HepG2 (cell line): Measurements from ENCODE around the gene GHRL. TPM values are rescaled to one million over a fixed set of nuclear protein-coding genes. Genes with fewer than 3 reads are reported as not detected.

ENCODE experiments used
- CBFB ChIP-seq: sonication (generic); formaldehyde crosslinking; IDR thresholded peaks from 2 replicates; pipeline ENCODE4 v1.4.0; 2020; ENCODE audit warnings: missing genetic modification reagents
- CHD4 ChIP-seq: fragments of 200-600 bp; sonication (generic); IDR thresholded peaks from 2 replicates; pipeline ENCODE4 v1.7.0; 2017; ENCODE audit warnings: mild to moderate bottlenecking, low read length, borderline replicate concordance
- DNMT1 ChIP-seq: sonication (generic); formaldehyde crosslinking; IDR thresholded peaks from 2 replicates; pipeline ENCODE4 v1.5.1; 2020; ENCODE audit warnings: mild to moderate bottlenecking, missing genetic modification reagents
- DR1 ChIP-seq: sonication (generic); formaldehyde crosslinking; IDR thresholded peaks from 2 replicates; pipeline ENCODE4 v1.8.0; 2021; ENCODE audit warnings: mild to moderate bottlenecking, missing genetic modification reagents, inconsistent platforms
- GABPB1 ChIP-seq: IDR thresholded peaks from 2 replicates; pipeline ENCODE4 v1.6.1; 2016; ENCODE audit warnings: mild to moderate bottlenecking, missing genetic modification reagents, moderate library complexity, missing compliant biosample characterization
- HES4 ChIP-seq: sonication (generic); formaldehyde crosslinking; IDR thresholded peaks from 2 replicates; pipeline ENCODE4 v1.9.0; 2021; ENCODE audit warnings: mild to moderate bottlenecking, missing genetic modification reagents, borderline replicate concordance
- HNRNPLL ChIP-seq: fragments of 200-400 bp; formaldehyde crosslinking; IDR thresholded peaks from 2 replicates; pipeline ENCODE4 v1.6.1; 2017; ENCODE audit warnings: mild to moderate bottlenecking, low read depth, low read length; ENCODE audit not compliant: poor library complexity, severe bottlenecking
- KMT2A ChIP-seq: sonication (generic); formaldehyde crosslinking; IDR thresholded peaks from 2 replicates; pipeline ENCODE4 v1.4.0; 2020; ENCODE audit warnings: missing genetic modification reagents
- MIXL1 ChIP-seq: IDR thresholded peaks from 2 replicates; pipeline ENCODE4 v1.6.1; 2016
- MXI1 ChIP-seq: IDR thresholded peaks from 3 replicates; pipeline ENCODE4 v1.6.1; 2012; ENCODE audit warnings: low read depth, low read length, inconsistent platforms, borderline replicate concordance
- NFE2L1 ChIP-seq: sonication (generic); formaldehyde crosslinking; IDR thresholded peaks from 2 replicates; pipeline ENCODE4 v1.4.0; 2020; ENCODE audit warnings: missing genetic modification reagents, mild to moderate bottlenecking, borderline replicate concordance
- SALL2 ChIP-seq: sonication (generic); formaldehyde crosslinking; IDR thresholded peaks from 2 replicates; pipeline ENCODE4 v1.8.1; 2023; ENCODE audit warnings: mild to moderate bottlenecking, missing genetic modification reagents, inconsistent platforms
- SIN3A ChIP-seq: IDR thresholded peaks from 2 replicates; pipeline ENCODE4 v1.6.1; 2011; ENCODE audit warnings: low read depth, mild to moderate bottlenecking, control low read depth, low read length, borderline replicate concordance
- SUZ12 ChIP-seq: fragments of 150-350 bp; IDR thresholded peaks from 2 replicates; pipeline ENCODE4 v1.6.1; 2014; ENCODE audit warnings: low read depth, low read length
- TCF7L2 ChIP-seq: IDR thresholded peaks from 2 replicates; pipeline ENCODE4 v1.6.1; 2011; ENCODE audit warnings: mild to moderate bottlenecking, low read depth, low read length, moderate library complexity
- TFDP2 ChIP-seq: sonication (generic); formaldehyde crosslinking; IDR thresholded peaks from 2 replicates; pipeline ENCODE4 v1.4.0; 2020; ENCODE audit warnings: missing genetic modification reagents
- THAP8 ChIP-seq: sonication (generic); formaldehyde crosslinking; IDR thresholded peaks from 2 replicates; pipeline ENCODE4 v1.5.1; 2020; ENCODE audit warnings: missing genetic modification reagents, mild to moderate bottlenecking, borderline replicate concordance
- ZBTB25 ChIP-seq: IDR thresholded peaks from 2 replicates; pipeline ENCODE4 v1.6.1; 2018; ENCODE audit warnings: missing genetic modification reagents
- ZKSCAN5 ChIP-seq: sonication (generic); formaldehyde crosslinking; IDR thresholded peaks from 2 replicates; pipeline ENCODE4 v1.5.1; 2020; ENCODE audit warnings: mild to moderate bottlenecking, missing genetic modification reagents
- ZNF33B ChIP-seq: sonication (generic); formaldehyde crosslinking; IDR thresholded peaks from 2 replicates; pipeline ENCODE4 v1.5.1; 2020; ENCODE audit warnings: mild to moderate bottlenecking, missing genetic modification reagents
- ZNF501 ChIP-seq: sonication (generic); formaldehyde crosslinking; IDR thresholded peaks from 2 replicates; pipeline ENCODE4 v1.5.1; 2020; ENCODE audit warnings: mild to moderate bottlenecking, moderate library complexity, missing genetic modification reagents
- ZNF574 ChIP-seq: sonication (generic); formaldehyde crosslinking; IDR thresholded peaks from 2 replicates; pipeline ENCODE4 v1.4.0; 2020; ENCODE audit warnings: missing genetic modification reagents
- ZNF605 ChIP-seq: sonication (generic); formaldehyde crosslinking; IDR thresholded peaks from 2 replicates; pipeline ENCODE4 v1.8.0; 2022; ENCODE audit warnings: mild to moderate bottlenecking, missing genetic modification reagents
- ZNF780A ChIP-seq: sonication (generic); formaldehyde crosslinking; IDR thresholded peaks from 2 replicates; pipeline ENCODE4 v1.8.0; 2022; ENCODE audit warnings: mild to moderate bottlenecking, missing genetic modification reagents, moderate library complexity
- polyA plus RNA-seq, 8 experiments: library from polyadenylated mRNA; depleted of rRNA in 3 of 8; stranded (reverse) in 7 of 8; unstranded in 1 of 8; fragments of >200 nt; fragmentation: Illumina TruSeq in 4 of 8; extraction: Trizol in 4 of 8; gene quantifications; 2 replicates each; pipeline versions ENCODE4 v1.2.1 to v1.2.3, GENCODE V29; 2011 to 2016; ENCODE audit warnings: low read depth in 4 of 8, missing spikeins in 1 of 8, mixed read lengths in 1 of 8; ENCODE audit not compliant: insufficient read depth in 1 of 8
- total RNA-seq, 5 experiments: library from RNA; depleted of rRNA; stranded (reverse); fragments of >200 nt; fragmentation: Illumina TruSeq; extraction: Trizol; gene quantifications; 2 replicates each; pipeline ENCODE4 v1.2.3, GENCODE V29; 2016; ENCODE audit warnings: low read depth in 1 of 5

Gene GHRL
- total and polyA plus RNA-seq, 2 of the 13 experiments (the other 11 are each of a cell fraction or from before 2014, with no cell fraction given): 0.09 TPM; not detected in 1

- TF ChIP-seq MXI1 (peak; percentile 42; the same call in 1 of the 3 replicates), SUZ12 (no peak), ZNF780A (CRISPR knock-in tag) (no peak), ZNF501 (CRISPR knock-in tag) (no peak; the same call in 1 of the 2 replicates), CBFB (CRISPR knock-in tag) (no peak), KMT2A (CRISPR knock-in tag) (0 out of 2 replicates have a peak, but pooled peaks have one; percentile 22), ZBTB25 (CRISPR knock-in tag) (no peak; the same call in 1 of the 2 replicates), ZNF33B (CRISPR knock-in tag) (no peak), ZNF574 (CRISPR knock-in tag) (peak; percentile 73), DR1 (no peak), HES4 (no peak), TFDP2 (CRISPR knock-in tag) (no peak; the same call in 1 of the 2 replicates), CHD4 (no peak), ZNF605 (CRISPR knock-in tag) (peak; percentile 61; the same call in 1 of the 2 replicates), MIXL1 (CRISPR knock-in tag) (peak; percentile 62; the same call in 1 of the 2 replicates), DNMT1 (CRISPR knock-in tag) (0 out of 2 replicates have a peak, but pooled peaks have one; percentile 34), SIN3A (0 out of 2 replicates have a peak, but pooled peaks have one; percentile 54), THAP8 (CRISPR knock-in tag) (no peak), NFE2L1 (CRISPR knock-in tag) (no peak), ZKSCAN5 (CRISPR knock-in tag) (no peak), TCF7L2 (no peak), HNRNPLL (no peak), GABPB1 (CRISPR knock-in tag) (peak; percentile 41; the same call in 1 of the 2 replicates), SALL2 (no peak)
Measured at GRCh38 chr3:10317311-10317960, 24.7 kb upstream of the GHRL start (continued).
